HepG2 (cell line): Measurements from ENCODE around the gene TMEM81. TPM values are rescaled to one million over a fixed set of nuclear protein-coding genes. Genes with fewer than 3 reads are reported as not detected.

Experiments used
- FOXA1 ChIP-seq, 2 experiments: fragments of 450-650 bp in 1 of 2; sonication (generic) in 1 of 2; formaldehyde crosslinking in 1 of 2; IDR thresholded peaks; 2 replicates each; pipeline versions ENCODE4 v1.4.0 to v1.6.1; 2016 to 2020; ENCODE audit warnings: missing genetic modification reagents in 1 of 2
- FOXJ3 ChIP-seq: sonication (generic); formaldehyde crosslinking; IDR thresholded peaks from 2 replicates; pipeline ENCODE4 v1.4.0; 2020; ENCODE audit warnings: missing genetic modification reagents, mild to moderate bottlenecking, borderline replicate concordance
- MED13 ChIP-seq: sonication (generic); formaldehyde crosslinking; IDR thresholded peaks from 2 replicates; pipeline ENCODE4 v1.5.0; 2020; ENCODE audit warnings: missing genetic modification reagents
- NFE2 ChIP-seq: sonication (generic); formaldehyde crosslinking; IDR thresholded peaks from 2 replicates; pipeline ENCODE4 v1.4.0; 2020; ENCODE audit warnings: missing genetic modification reagents
- RCOR2 ChIP-seq: IDR thresholded peaks from 2 replicates; pipeline ENCODE4 v1.6.1; 2016; ENCODE audit warnings: missing biosample characterization, missing genetic modification reagents
- SMYD3 ChIP-seq: sonication (generic); formaldehyde crosslinking; IDR thresholded peaks from 2 replicates; pipeline ENCODE4 v1.8.1; 2023; ENCODE audit warnings: mild to moderate bottlenecking, missing genetic modification reagents
- XBP1 ChIP-seq: sonication (generic); formaldehyde crosslinking; IDR thresholded peaks from 2 replicates; pipeline ENCODE4 v1.5.0; 2020; ENCODE audit warnings: missing genetic modification reagents
- ZIK1 ChIP-seq: sonication (generic); formaldehyde crosslinking; IDR thresholded peaks from 2 replicates; pipeline ENCODE4 v1.5.0; 2020; ENCODE audit warnings: mild to moderate bottlenecking, low read depth, missing genetic modification reagents, borderline replicate concordance
- ZNF124 ChIP-seq: sonication (generic); formaldehyde crosslinking; IDR thresholded peaks from 2 replicates; pipeline ENCODE4 v1.4.0; 2020; ENCODE audit warnings: missing genetic modification reagents
- ZNF33A ChIP-seq: sonication (generic); formaldehyde crosslinking; IDR thresholded peaks from 2 replicates; pipeline ENCODE4 v1.5.1; 2020; ENCODE audit warnings: missing genetic modification reagents, mild to moderate bottlenecking, moderate library complexity, borderline replicate concordance
- ZNF501 ChIP-seq: sonication (generic); formaldehyde crosslinking; IDR thresholded peaks from 2 replicates; pipeline ENCODE4 v1.5.1; 2020; ENCODE audit warnings: mild to moderate bottlenecking, moderate library complexity, missing genetic modification reagents
- ZNF570 ChIP-seq: sonication (generic); formaldehyde crosslinking; IDR thresholded peaks from 2 replicates; pipeline ENCODE4 v1.4.0; 2020; ENCODE audit warnings: mild to moderate bottlenecking, missing genetic modification reagents, borderline replicate concordance
- polyA plus RNA-seq, 8 experiments: library from polyadenylated mRNA; depleted of rRNA in 3 of 8; stranded (reverse) in 7 of 8; unstranded in 1 of 8; fragments of >200 nt; fragmentation: Illumina TruSeq in 4 of 8; extraction: Trizol in 4 of 8; gene quantifications; 2 replicates each; pipeline versions ENCODE4 v1.2.1 to v1.2.3, GENCODE V29; 2011 to 2016; ENCODE audit warnings: low read depth in 4 of 8, missing spikeins in 1 of 8, mixed read lengths in 1 of 8; ENCODE audit not compliant: insufficient read depth in 1 of 8
- total RNA-seq, 5 experiments: library from RNA; depleted of rRNA; stranded (reverse); fragments of >200 nt; fragmentation: Illumina TruSeq; extraction: Trizol; gene quantifications; 2 replicates each; pipeline ENCODE4 v1.2.3, GENCODE V29; 2016; ENCODE audit warnings: low read depth in 1 of 5
- TF ChIP-seq, protein P1 (sequence below): sonication (generic); formaldehyde crosslinking; IDR thresholded peaks from 2 replicates; pipeline ENCODE4 v1.4.0; 2020; ENCODE audit warnings: mild to moderate bottlenecking, missing genetic modification reagents, borderline replicate concordance
- TF ChIP-seq, protein P2 (sequence below): sonication (generic); formaldehyde crosslinking; IDR thresholded peaks from 2 replicates; pipeline ENCODE4 v1.4.0; 2020; ENCODE audit warnings: mild to moderate bottlenecking, low read depth, missing genetic modification reagents
- TF ChIP-seq, protein P3 (sequence below): sonication (generic); formaldehyde crosslinking; conservative IDR thresholded peaks from 2 replicates; pipeline ENCODE4 v1.8.0; 2022; ENCODE audit warnings: mild to moderate bottlenecking, moderate library complexity, missing genetic modification reagents
- TF ChIP-seq, protein P4 (sequence below), 2 experiments: sonication (generic) in 1 of 2; formaldehyde crosslinking in 1 of 2; IDR thresholded peaks; 2 replicates each; pipeline versions ENCODE4 v1.4.0 to v1.6.1; 2018 to 2020; ENCODE audit warnings: missing genetic modification reagents in 2 of 2, borderline replicate concordance in 1 of 2, low read depth in 1 of 2, mild to moderate bottlenecking in 1 of 2, missing biosample characterization in 1 of 2

Gene TMEM81
- total and polyA plus RNA-seq, 2 of the 13 experiments (the other 11 are each of a cell fraction or from before 2014, with no cell fraction given) = 1.1 TPM

- TF ChIP-seq, protein P1, sequence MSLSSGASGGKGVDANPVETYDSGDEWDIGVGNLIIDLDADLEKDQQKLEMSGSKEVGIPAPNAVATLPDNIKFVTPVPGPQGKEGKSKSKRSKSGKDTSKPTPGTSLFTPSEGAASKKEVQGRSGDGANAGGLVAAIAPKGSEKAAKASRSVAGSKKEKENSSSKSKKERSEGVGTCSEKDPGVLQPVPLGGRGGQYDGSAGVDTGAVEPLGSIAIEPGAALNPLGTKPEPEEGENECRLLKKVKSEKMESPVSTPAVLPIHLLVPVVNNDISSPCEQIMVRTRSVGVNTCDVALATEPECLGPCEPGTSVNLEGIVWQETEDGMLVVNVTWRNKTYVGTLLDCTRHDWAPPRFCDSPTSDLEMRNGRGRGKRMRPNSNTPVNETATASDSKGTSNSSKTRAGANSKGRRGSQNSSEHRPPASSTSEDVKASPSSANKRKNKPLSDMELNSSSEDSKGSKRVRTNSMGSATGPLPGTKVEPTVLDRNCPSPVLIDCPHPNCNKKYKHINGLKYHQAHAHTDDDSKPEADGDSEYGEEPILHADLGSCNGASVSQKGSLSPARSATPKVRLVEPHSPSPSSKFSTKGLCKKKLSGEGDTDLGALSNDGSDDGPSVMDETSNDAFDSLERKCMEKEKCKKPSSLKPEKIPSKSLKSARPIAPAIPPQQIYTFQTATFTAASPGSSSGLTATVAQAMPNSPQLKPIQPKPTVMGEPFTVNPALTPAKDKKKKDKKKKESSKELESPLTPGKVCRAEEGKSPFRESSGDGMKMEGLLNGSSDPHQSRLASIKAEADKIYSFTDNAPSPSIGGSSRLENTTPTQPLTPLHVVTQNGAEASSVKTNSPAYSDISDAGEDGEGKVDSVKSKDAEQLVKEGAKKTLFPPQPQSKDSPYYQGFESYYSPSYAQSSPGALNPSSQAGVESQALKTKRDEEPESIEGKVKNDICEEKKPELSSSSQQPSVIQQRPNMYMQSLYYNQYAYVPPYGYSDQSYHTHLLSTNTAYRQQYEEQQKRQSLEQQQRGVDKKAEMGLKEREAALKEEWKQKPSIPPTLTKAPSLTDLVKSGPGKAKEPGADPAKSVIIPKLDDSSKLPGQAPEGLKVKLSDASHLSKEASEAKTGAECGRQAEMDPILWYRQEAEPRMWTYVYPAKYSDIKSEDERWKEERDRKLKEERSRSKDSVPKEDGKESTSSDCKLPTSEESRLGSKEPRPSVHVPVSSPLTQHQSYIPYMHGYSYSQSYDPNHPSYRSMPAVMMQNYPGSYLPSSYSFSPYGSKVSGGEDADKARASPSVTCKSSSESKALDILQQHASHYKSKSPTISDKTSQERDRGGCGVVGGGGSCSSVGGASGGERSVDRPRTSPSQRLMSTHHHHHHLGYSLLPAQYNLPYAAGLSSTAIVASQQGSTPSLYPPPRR (CRISPR knock-in tag) = peak; percentile 5; the same call in 1 of the 2 replicates
- 0 out of 2 replicates have a peak, but pooled peaks have one; percentile 23 for TF ChIP-seq MED13 (CRISPR knock-in tag)
- TF ChIP-seq, protein P2, sequence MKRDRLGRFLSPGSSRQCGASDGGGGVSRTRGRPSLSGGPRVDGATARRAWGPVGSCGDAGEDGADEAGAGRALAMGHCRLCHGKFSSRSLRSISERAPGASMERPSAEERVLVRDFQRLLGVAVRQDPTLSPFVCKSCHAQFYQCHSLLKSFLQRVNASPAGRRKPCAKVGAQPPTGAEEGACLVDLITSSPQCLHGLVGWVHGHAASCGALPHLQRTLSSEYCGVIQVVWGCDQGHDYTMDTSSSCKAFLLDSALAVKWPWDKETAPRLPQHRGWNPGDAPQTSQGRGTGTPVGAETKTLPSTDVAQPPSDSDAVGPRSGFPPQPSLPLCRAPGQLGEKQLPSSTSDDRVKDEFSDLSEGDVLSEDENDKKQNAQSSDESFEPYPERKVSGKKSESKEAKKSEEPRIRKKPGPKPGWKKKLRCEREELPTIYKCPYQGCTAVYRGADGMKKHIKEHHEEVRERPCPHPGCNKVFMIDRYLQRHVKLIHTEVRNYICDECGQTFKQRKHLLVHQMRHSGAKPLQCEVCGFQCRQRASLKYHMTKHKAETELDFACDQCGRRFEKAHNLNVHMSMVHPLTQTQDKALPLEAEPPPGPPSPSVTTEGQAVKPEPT (CRISPR knock-in tag) = 0 out of 2 replicates have a peak, but pooled peaks have one; percentile 7
- TF ChIP-seq FOXA1 (IDR thresholded peaks at IDR 0.05) = no peak
- TF ChIP-seq FOXA1 (CRISPR knock-in tag; IDR thresholded peaks at IDR 0.05) = no peak
- peak; percentile 73; the same call in 1 of the 2 replicates for TF ChIP-seq ZNF33A
- no peak for TF ChIP-seq ZIK1 (CRISPR knock-in tag)
- 0 out of 2 replicates have a peak, but pooled peaks have one; percentile 47 for TF ChIP-seq XBP1 (CRISPR knock-in tag)
- TF ChIP-seq ZNF501 = peak; percentile 8; the same call in 1 of the 2 replicates
- no peak for TF ChIP-seq NFE2 (CRISPR knock-in tag)
- TF ChIP-seq ZNF570 (CRISPR knock-in tag) = no peak
- TF ChIP-seq SMYD3 (CRISPR knock-in tag) = 0 out of 2 replicates have a peak, but pooled peaks have one; percentile 26
- TF ChIP-seq FOXJ3 (CRISPR knock-in tag) = 0 out of 2 replicates have a peak, but pooled peaks have one; percentile 14
- TF ChIP-seq RCOR2 = 0 out of 2 replicates have a peak, but pooled peaks have one; percentile 10
- TF ChIP-seq, protein P3, sequence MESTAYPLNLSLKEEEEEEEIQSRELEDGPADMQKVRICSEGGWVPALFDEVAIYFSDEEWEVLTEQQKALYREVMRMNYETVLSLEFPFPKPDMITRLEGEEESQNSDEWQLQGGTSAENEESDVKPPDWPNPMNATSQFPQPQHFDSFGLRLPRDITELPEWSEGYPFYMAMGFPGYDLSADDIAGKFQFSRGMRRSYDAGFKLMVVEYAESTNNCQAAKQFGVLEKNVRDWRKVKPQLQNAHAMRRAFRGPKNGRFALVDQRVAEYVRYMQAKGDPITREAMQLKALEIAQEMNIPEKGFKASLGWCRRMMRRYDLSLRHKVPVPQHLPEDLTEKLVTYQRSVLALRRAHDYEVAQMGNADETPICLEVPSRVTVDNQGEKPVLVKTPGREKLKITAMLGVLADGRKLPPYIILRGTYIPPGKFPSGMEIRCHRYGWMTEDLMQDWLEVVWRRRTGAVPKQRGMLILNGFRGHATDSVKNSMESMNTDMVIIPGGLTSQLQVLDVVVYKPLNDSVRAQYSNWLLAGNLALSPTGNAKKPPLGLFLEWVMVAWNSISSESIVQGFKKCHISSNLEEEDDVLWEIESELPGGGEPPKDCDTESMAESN = 0 out of 2 replicates have a peak, but pooled peaks have one; percentile 36
- peak; percentile 3; the same call in 1 of the 2 replicates for TF ChIP-seq ZNF124
- TF ChIP-seq, protein P4, sequence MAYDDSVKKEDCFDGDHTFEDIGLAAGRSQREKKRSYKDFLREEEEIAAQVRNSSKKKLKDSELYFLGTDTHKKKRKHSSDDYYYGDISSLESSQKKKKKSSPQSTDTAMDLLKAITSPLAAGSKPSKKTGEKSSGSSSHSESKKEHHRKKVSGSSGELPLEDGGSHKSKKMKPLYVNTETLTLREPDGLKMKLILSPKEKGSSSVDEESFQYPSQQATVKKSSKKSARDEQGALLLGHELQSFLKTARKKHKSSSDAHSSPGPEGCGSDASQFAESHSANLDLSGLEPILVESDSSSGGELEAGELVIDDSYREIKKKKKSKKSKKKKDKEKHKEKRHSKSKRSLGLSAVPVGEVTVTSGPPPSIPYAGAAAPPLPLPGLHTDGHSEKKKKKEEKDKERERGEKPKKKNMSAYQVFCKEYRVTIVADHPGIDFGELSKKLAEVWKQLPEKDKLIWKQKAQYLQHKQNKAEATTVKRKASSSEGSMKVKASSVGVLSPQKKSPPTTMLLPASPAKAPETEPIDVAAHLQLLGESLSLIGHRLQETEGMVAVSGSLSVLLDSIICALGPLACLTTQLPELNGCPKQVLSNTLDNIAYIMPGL (CRISPR knock-in tag; IDR thresholded peaks at IDR 0.05; ENCODE audit: borderline replicate concordance in 1 of 2, low read depth in 1 of 2) = peak; percentile 1 to 17; a peak in 1 of 4 replicates
Measured at GRCh38 chr1:205122489-205122882, 38.2 kb upstream of the TMEM81 start (continued).
